Panc1 (cell line): ENCODE results near the gene POGK. TPM values are rescaled to one million over a fixed set of nuclear protein-coding genes. Genes with fewer than 3 reads are reported as not detected.

Experiments used
- ATAC-seq: fragments of 200-7000 bp; cut with Tn5 transposase; 2 replicates; pipeline ENCODE4 v1.9.1; 2020; ENCODE audit warnings: mild to moderate bottlenecking, moderate library complexity
- BruUV-seq: library from RNA; stranded (reverse); fragments of 400-500 nt; replicated peaks from 2 replicates; lab custom pipeline; 2021; lab: Mats Ljungman, UMichigan
- CTCF ChIA-PET: fragments of 300-600 bp; sonication (Branson Sonifier 250); formaldehyde crosslinking; loops from one replicate; lab custom pipeline; 2022; ENCODE audit warnings: antibody characterized with exemption; lab: Charles Lee
- POLR2A ChIA-PET: fragments of 300-600 bp; sonication (Branson Sonifier 250); formaldehyde crosslinking; loops from one replicate; lab custom pipeline; 2022; ENCODE audit warnings: antibody characterized with exemption; lab: Charles Lee
- DNase-seq: peaks from one replicate; pipeline ENCODE4 v3.0.0-alpha.2; 2010; ENCODE audit warnings: low read depth, low spot score
- H3K27ac ChIP-seq: 2 replicates; pipeline ENCODE4 v1.5.1; 2011; ENCODE audit warnings: mild to moderate bottlenecking, low read length, inconsistent platforms
- H3K27me3 ChIP-seq: fragments of 200-500 bp; sonication (Bioruptor generic); 2 replicates; pipeline ENCODE4 v1.6.0; 2014; ENCODE audit warnings: low read length, inconsistent platforms; ENCODE audit not compliant: control insufficient read depth, insufficient read depth
- H3K36me3 ChIP-seq: fragments of 200-500 bp; sonication (Bioruptor generic); 2 replicates; pipeline ENCODE4 v1.5.1; 2014; ENCODE audit warnings: inconsistent platforms, mild to moderate bottlenecking, low read length, moderate library complexity; ENCODE audit not compliant: control insufficient read depth, insufficient read depth
- H3K4me1 ChIP-seq: 2 replicates; pipeline ENCODE4 v1.5.1; 2011; ENCODE audit warnings: inconsistent platforms, mild to moderate bottlenecking, low read length, moderate library complexity; ENCODE audit not compliant: control insufficient read depth, insufficient read depth
- H3K4me3 ChIP-seq, 2 experiments: 2 replicates each; pipeline ENCODE4 v1.5.1; 2011 to 2012; ENCODE audit warnings: low read depth in 2 of 2, low read length in 2 of 2, mild to moderate bottlenecking in 2 of 2, inconsistent platforms in 1 of 2, moderate library complexity in 1 of 2
- H3K9me3 ChIP-seq: fragments of 200-500 bp; sonication (Bioruptor generic); 2 replicates; pipeline ENCODE4 v1.5.1; 2014; ENCODE audit warnings: low read depth, mild to moderate bottlenecking, inconsistent platforms, low read length, moderate library complexity; ENCODE audit not compliant: control insufficient read depth, insufficient read depth
- POLR2AphosphoS5 ChIP-seq: IDR thresholded peaks from 2 replicates; pipeline ENCODE4 v1.6.1; 2012; ENCODE audit warnings: mild to moderate bottlenecking, low read depth, low read length, moderate library complexity
- SIN3A ChIP-seq: IDR thresholded peaks from 2 replicates; pipeline ENCODE4 v1.6.1; 2012; ENCODE audit warnings: low read depth, mild to moderate bottlenecking, low read length, moderate library complexity, borderline replicate concordance; ENCODE audit not compliant: insufficient read depth
- TCF7L2 ChIP-seq: IDR thresholded peaks from 2 replicates; pipeline ENCODE4 v1.6.1; 2011; ENCODE audit warnings: mild to moderate bottlenecking, low read depth, low read length, inconsistent platforms
- in situ Hi-C: cut with HindIII; loops from 2 replicates; pipeline ENCODE4 v1.10.0; 2016; ENCODE audit warnings: low sequenced_read_pairs, low pct_unique_long_range_greater_than_20kb
- intact Hi-C: fragments of 100-400 bp; cut with micrococcal nuclease; formaldehyde crosslinking; loops from one replicate; pipeline ENCODE4 v1.10.0; 2022; ENCODE audit not compliant: unreplicated experiment
- total RNA-seq: library from RNA; stranded (reverse); gene quantifications from one replicate; pipeline ENCODE4 v1.2.1, GENCODE V29; 2021; ENCODE audit not compliant: unreplicated experiment
- TF ChIP-seq, protein P1 (sequence below): fragments of 450-650 bp; IDR thresholded peaks from 2 replicates; pipeline ENCODE4 v1.5.1; 2017; ENCODE audit warnings: mild to moderate bottlenecking
- TF ChIP-seq, protein P2 (sequence below), 2 experiments: IDR thresholded peaks; 2 replicates each; pipeline ENCODE4 v1.6.1; 2011 to 2012; ENCODE audit warnings: low read depth in 2 of 2, control low read depth in 1 of 2, low read length in 1 of 2, mild to moderate bottlenecking in 1 of 2, moderate library complexity in 1 of 2; ENCODE audit not compliant: insufficient read depth in 1 of 2

The POGK gene
- total RNA-seq, 1 experiment from 2014 or later = 49.5 TPM

GRCh38 chr1:166874464-166874863 is 35.2 kb downstream of the POGK start:
- Histone ChIP-seq H3K36me3 (no peaks in the 10 kb centered on the region), H3K9me3 (no peaks in the 10 kb centered on the region), H3K4me1 (peaks cover 3% of the 10 kb centered on the region), H3K27ac (no peak overlapping the region), H3K27me3 (no peaks in the 10 kb centered on the region), H3K4me3 (no peak overlapping the region)
- CTCF ChIA-PET = no interaction called here
- in situ Hi-C loops (no loop called here), intact Hi-C loops (no loop called here)
- no peak for DNase-seq
- ATAC-seq = no peak
- TF ChIP-seq POLR2AphosphoS5 (no peak), SIN3A (no peak), TCF7L2 (no peak)
- TF ChIP-seq, protein P1, sequence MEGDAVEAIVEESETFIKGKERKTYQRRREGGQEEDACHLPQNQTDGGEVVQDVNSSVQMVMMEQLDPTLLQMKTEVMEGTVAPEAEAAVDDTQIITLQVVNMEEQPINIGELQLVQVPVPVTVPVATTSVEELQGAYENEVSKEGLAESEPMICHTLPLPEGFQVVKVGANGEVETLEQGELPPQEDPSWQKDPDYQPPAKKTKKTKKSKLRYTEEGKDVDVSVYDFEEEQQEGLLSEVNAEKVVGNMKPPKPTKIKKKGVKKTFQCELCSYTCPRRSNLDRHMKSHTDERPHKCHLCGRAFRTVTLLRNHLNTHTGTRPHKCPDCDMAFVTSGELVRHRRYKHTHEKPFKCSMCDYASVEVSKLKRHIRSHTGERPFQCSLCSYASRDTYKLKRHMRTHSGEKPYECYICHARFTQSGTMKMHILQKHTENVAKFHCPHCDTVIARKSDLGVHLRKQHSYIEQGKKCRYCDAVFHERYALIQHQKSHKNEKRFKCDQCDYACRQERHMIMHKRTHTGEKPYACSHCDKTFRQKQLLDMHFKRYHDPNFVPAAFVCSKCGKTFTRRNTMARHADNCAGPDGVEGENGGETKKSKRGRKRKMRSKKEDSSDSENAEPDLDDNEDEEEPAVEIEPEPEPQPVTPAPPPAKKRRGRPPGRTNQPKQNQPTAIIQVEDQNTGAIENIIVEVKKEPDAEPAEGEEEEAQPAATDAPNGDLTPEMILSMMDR = no peak
- TF ChIP-seq, protein P2, sequence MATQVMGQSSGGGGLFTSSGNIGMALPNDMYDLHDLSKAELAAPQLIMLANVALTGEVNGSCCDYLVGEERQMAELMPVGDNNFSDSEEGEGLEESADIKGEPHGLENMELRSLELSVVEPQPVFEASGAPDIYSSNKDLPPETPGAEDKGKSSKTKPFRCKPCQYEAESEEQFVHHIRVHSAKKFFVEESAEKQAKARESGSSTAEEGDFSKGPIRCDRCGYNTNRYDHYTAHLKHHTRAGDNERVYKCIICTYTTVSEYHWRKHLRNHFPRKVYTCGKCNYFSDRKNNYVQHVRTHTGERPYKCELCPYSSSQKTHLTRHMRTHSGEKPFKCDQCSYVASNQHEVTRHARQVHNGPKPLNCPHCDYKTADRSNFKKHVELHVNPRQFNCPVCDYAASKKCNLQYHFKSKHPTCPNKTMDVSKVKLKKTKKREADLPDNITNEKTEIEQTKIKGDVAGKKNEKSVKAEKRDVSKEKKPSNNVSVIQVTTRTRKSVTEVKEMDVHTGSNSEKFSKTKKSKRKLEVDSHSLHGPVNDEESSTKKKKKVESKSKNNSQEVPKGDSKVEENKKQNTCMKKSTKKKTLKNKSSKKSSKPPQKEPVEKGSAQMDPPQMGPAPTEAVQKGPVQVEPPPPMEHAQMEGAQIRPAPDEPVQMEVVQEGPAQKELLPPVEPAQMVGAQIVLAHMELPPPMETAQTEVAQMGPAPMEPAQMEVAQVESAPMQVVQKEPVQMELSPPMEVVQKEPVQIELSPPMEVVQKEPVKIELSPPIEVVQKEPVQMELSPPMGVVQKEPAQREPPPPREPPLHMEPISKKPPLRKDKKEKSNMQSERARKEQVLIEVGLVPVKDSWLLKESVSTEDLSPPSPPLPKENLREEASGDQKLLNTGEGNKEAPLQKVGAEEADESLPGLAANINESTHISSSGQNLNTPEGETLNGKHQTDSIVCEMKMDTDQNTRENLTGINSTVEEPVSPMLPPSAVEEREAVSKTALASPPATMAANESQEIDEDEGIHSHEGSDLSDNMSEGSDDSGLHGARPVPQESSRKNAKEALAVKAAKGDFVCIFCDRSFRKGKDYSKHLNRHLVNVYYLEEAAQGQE (IDR thresholded peaks at IDR 0.05; ENCODE audit: insufficient read depth in 1 of 2, low read depth in 2 of 2, low read length in 1 of 2) = no peak
- POLR2A ChIA-PET = interaction anchor here (0.6 kb wide), 1 partner anchor 573 kb away, joined by 3 read pairs; no protein-coding TSS in a partner anchor
- TSS peak; percentile 71 for BruUV-seq

DNA sequence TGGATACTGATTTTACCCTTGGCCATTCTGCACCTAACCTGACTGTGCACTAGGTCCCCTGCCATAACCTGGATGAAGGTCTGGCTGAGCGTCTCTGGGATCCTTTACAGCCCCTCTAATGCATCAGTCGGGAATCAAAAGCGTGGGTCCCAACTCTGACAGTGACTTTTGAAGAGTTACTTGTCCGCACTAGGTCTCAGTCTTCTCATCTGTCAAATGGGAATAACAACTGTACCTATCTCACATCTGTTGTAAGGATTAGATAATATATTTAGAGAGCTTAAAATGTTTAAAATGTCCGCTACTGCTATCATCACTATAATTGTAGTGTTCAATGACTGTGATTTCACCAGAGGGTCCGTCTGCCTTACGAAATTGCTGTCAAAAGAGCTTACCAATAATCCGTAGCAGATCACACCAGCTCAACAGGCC is 36.0 kb downstream of the POGK start:
- H3K27ac ChIP-seq = peak overlapping the region; percentile 69
- POLR2A ChIA-PET = no interaction called here
- in situ Hi-C loops = no loop called here
- DNase-seq = peak; percentile 12
- CTCF ChIA-PET = no interaction called here
- TF ChIP-seq, protein P1 = no peak
- TF ChIP-seq, protein P2 (IDR thresholded peaks at IDR 0.05; ENCODE audit: insufficient read depth in 1 of 2, low read depth in 2 of 2, low read length in 1 of 2) = no peak
- TF ChIP-seq SIN3A = no peak
- no peak for TF ChIP-seq TCF7L2
- TF ChIP-seq POLR2AphosphoS5 = no peak
- ATAC-seq = no peak
- no TSS peak for BruUV-seq
- no peaks in the 10 kb centered on the region for H3K9me3 ChIP-seq
- intact Hi-C loops = no loop called here
- peak overlapping the region; percentile 81 to 88 for H3K4me3 ChIP-seq
- peaks cover 3% of the 10 kb centered on the region for H3K4me1 ChIP-seq
- no peaks in the 10 kb centered on the region for H3K36me3 ChIP-seq
- no peaks in the 10 kb centered on the region for H3K27me3 ChIP-seq
